ENCODE data around the gene ROR1.

DNA sequence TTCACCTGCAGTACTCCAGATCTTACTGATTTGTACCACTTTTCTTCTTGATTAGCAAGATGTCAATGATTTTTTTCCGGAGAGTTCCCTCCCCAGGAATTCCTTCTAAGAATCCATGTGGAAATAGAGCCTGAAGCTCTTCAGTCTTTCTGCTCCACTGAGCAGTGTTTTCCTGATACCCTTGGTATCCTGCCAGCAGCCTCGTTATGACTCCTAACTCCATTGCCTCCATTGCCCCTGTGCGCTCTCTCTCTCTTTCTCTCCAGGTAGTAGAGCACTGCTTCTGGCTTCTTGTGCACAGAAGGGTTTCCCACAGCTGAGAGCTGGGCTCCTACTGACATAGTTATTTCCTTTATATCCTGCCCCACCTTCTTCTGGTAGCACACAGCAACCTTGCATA is 441.8 kb downstream of the ROR1 start:
- TF ChIP-seq, protein P1, sequence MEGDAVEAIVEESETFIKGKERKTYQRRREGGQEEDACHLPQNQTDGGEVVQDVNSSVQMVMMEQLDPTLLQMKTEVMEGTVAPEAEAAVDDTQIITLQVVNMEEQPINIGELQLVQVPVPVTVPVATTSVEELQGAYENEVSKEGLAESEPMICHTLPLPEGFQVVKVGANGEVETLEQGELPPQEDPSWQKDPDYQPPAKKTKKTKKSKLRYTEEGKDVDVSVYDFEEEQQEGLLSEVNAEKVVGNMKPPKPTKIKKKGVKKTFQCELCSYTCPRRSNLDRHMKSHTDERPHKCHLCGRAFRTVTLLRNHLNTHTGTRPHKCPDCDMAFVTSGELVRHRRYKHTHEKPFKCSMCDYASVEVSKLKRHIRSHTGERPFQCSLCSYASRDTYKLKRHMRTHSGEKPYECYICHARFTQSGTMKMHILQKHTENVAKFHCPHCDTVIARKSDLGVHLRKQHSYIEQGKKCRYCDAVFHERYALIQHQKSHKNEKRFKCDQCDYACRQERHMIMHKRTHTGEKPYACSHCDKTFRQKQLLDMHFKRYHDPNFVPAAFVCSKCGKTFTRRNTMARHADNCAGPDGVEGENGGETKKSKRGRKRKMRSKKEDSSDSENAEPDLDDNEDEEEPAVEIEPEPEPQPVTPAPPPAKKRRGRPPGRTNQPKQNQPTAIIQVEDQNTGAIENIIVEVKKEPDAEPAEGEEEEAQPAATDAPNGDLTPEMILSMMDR (IDR thresholded peaks at IDR 0.05), result no peak
- TF ChIP-seq EP300 (IDR thresholded peaks at IDR 0.05), result no peak
